Endodermal cell (in vitro differentiated cells): ENCODE results near the gene SLC24A4. TPM values are rescaled to one million over a fixed set of nuclear protein-coding genes. Genes with fewer than 3 reads are reported as not detected.

Experiments used
- DNase-seq: peaks from one replicate; pipeline ENCODE4 v3.0.0-alpha.2; 2017
- H3K27ac ChIP-seq: 2 replicates; pipeline ENCODE4 v1.5.1; 2013; ENCODE audit warnings: mild to moderate bottlenecking, low read depth, low read length, moderate library complexity
- H3K27me3 ChIP-seq: 2 replicates; pipeline ENCODE4 v1.6.1; 2013; ENCODE audit warnings: mild to moderate bottlenecking, low read length, moderate library complexity; ENCODE audit not compliant: insufficient read depth, control insufficient read depth, poor library complexity, severe bottlenecking
- H3K36me3 ChIP-seq: 2 replicates; pipeline ENCODE4 v1.7.0; 2013; ENCODE audit warnings: mild to moderate bottlenecking, low read length, moderate library complexity; ENCODE audit not compliant: control insufficient read depth, insufficient read depth
- H3K4me1 ChIP-seq: one replicate; pipeline ENCODE4 v1.7.0; 2013; ENCODE audit warnings: low read length; ENCODE audit not compliant: control insufficient read depth, insufficient read depth
- H3K4me3 ChIP-seq: 2 replicates; pipeline ENCODE4 v1.5.1; 2013; ENCODE audit warnings: mild to moderate bottlenecking, low read length, moderate library complexity
- H3K9ac ChIP-seq: 2 replicates; pipeline ENCODE4 v1.6.1; 2013; ENCODE audit warnings: mild to moderate bottlenecking, low read length, moderate library complexity; ENCODE audit not compliant: poor library complexity, severe bottlenecking; ENCODE audit errors: extremely low read depth
- H3K9me3 ChIP-seq: 2 replicates; pipeline ENCODE4 v1.6.1; 2013; ENCODE audit warnings: mild to moderate bottlenecking, low read length, moderate library complexity; ENCODE audit not compliant: control insufficient read depth
- H3K27ac Mint-ChIP-seq: 2 replicates; pipeline ENCODE4 v1.8.0; 2020; ENCODE audit warnings: mixed read lengths
- H3K27me3 Mint-ChIP-seq: 2 replicates; pipeline ENCODE4 v1.8.0; 2021; ENCODE audit warnings: mild to moderate bottlenecking, mixed read lengths; ENCODE audit not compliant: insufficient read depth
- H3K36me3 Mint-ChIP-seq: 2 replicates; pipeline ENCODE4 v1.8.0; 2020; ENCODE audit warnings: low read depth, mixed read lengths
- H3K4me1 Mint-ChIP-seq: 2 replicates; pipeline ENCODE4 v1.8.0; 2020; ENCODE audit warnings: mixed read lengths
- H3K4me3 Mint-ChIP-seq: 2 replicates; pipeline ENCODE4 v1.8.0; 2020; ENCODE audit warnings: mild to moderate bottlenecking, moderate library complexity, mixed read lengths
- H3K9me3 Mint-ChIP-seq: 2 replicates; pipeline ENCODE4 v1.8.0; 2020; ENCODE audit warnings: mild to moderate bottlenecking, mixed read lengths
- CTCF ChIP-seq: fragments of 200-600 bp; sonication (generic); conservative IDR thresholded peaks from 2 replicates; pipeline ENCODE4 v1.5.0; 2021; ENCODE audit warnings: antibody characterized with exemption, mild to moderate bottlenecking
- WGBS, 2 experiments: methylation state at CpG; one replicate each; pipeline versions ENCODE4 v1.1.5 to v1.1.7; 2013; ENCODE audit warnings: missing lambda C conversion rate in 2 of 2, mixed read lengths in 1 of 2; ENCODE audit not compliant: insufficient coverage in 1 of 2, insufficient read length in 1 of 2; 5-methylcytosine and 5-hydroxymethylcytosine counted together
- total RNA-seq, 2 donors: library from RNA; stranded (reverse); fragmentation: NEBNext Ultra II Directional in 1 of 2; extraction: Animal tissue kit (Norgen Biotek cat#: 25700) in 1 of 2; gene quantifications; 2 replicates in 1 of 2; 3 replicates in 1 of 2; pipeline ENCODE4 v1.2.1, GENCODE V29; 2021

The SLC24A4 gene
- total RNA-seq, 2 donors from 2014 or later, result 0.09 to 0.29 TPM

GRCh38 chr14:92452471-92452870 is 129.5 kb downstream of the SLC24A4 start:
- Mint-ChIP-seq H3K36me3 (no peaks in the 10 kb centered on the region), H3K27me3 (peaks cover 8% of the 10 kb centered on the region), H3K4me3 (no peak overlapping the region), H3K9me3 (no peaks in the 10 kb centered on the region), H3K27ac (no peak overlapping the region), H3K4me1 (peaks cover 8% of the 10 kb centered on the region)
- no peak for TF ChIP-seq CTCF
- DNase-seq, result no peak
- H3K9me3 ChIP-seq, result no peaks in the 10 kb centered on the region
- no peak overlapping the region for H3K9ac ChIP-seq
- WGBS, 2 experiments, result 94% methylated on average over 6 to 14 of the region's 14 CpGs
- no peaks in the 10 kb centered on the region for H3K36me3 ChIP-seq
- peaks cover 7% of the 10 kb centered on the region for H3K27me3 ChIP-seq
- peaks cover 6% of the 10 kb centered on the region for H3K4me1 ChIP-seq
- H3K27ac ChIP-seq, result peak overlapping the region; percentile 14
- H3K4me3 ChIP-seq, result no peak overlapping the region

GRCh38 chr14:92453691-92454090 is 130.7 kb downstream of the SLC24A4 start:
- Histone ChIP-seq H3K4me1 (peaks cover 6% of the 10 kb centered on the region), H3K36me3 (no peaks in the 10 kb centered on the region), H3K4me3 (no peak overlapping the region), H3K9me3 (no peaks in the 10 kb centered on the region), H3K27me3 (peaks cover 7% of the 10 kb centered on the region), H3K9ac (no peak overlapping the region), H3K27ac (no peak overlapping the region)
- Mint-ChIP-seq H3K4me1 (peaks cover 8% of the 10 kb centered on the region), H3K27ac (no peak overlapping the region), H3K4me3 (no peak overlapping the region), H3K27me3 (peaks cover 8% of the 10 kb centered on the region), H3K9me3 (no peaks in the 10 kb centered on the region), H3K36me3 (no peaks in the 10 kb centered on the region)
- TF ChIP-seq CTCF, result no peak
- DNase-seq, result no peak
- 92 to 94% methylated on average over 7 to 8 of the region's 8 CpGs for WGBS, 2 experiments

GRCh38 chr14:92455231-92455630 is 132.3 kb downstream of the SLC24A4 start:
- peaks cover 6% of the 10 kb centered on the region for H3K4me1 ChIP-seq
- Mint-ChIP-seq H3K4me1 (peaks cover 8% of the 10 kb centered on the region), H3K27ac (no peak overlapping the region), H3K9me3 (no peaks in the 10 kb centered on the region), H3K36me3 (no peaks in the 10 kb centered on the region), H3K27me3 (peaks cover 8% of the 10 kb centered on the region), H3K4me3 (no peak overlapping the region)
- H3K9ac ChIP-seq, result no peak overlapping the region
- H3K36me3 ChIP-seq, result no peaks in the 10 kb centered on the region
- no peaks in the 10 kb centered on the region for H3K9me3 ChIP-seq
- DNase-seq, result no peak
- H3K27me3 ChIP-seq, result peaks cover 7% of the 10 kb centered on the region
- H3K27ac ChIP-seq, result no peak overlapping the region
- no peak for TF ChIP-seq CTCF
- WGBS, 2 experiments, result 91 to 100% methylated on average over 1 to 2 of the region's 2 CpGs
- no peak overlapping the region for H3K4me3 ChIP-seq
